ENCODE measurements around the gene CELSR1.

Gene CELSR1

GRCh38 chr22:46367707-46368191 is 169.7 kb downstream of the CELSR1 start:
- TF ChIP-seq CTCF (conservative IDR thresholded peaks at IDR 0.05; ENCODE audit: low read depth), result peak; percentile 92
- H3K27ac ChIP-seq, result peak overlapping the region; percentile 18
- peak; percentile 68 for DNase-seq (ENCODE audit: low spot score)
- ChIA-PET POLR2A (ENCODE audit: low non-redundant PET) (interaction anchor here (0.5 kb wide), 1 partner anchor 256 kb away, joined by 6 read pairs; no protein-coding TSS in a partner anchor), CTCF (interaction anchor here (0.6 to 2.0 kb wide), 16 partner anchors 10 to 1646 kb away, joined by 3 to 17 read pairs (median 4); partner anchors contain the start of gene CELSR1)

GRCh38 chr22:46366801-46367706 is 170.4 kb downstream of the CELSR1 start:
- CTCF ChIA-PET, result interaction anchor here (0.6 to 2.0 kb wide), 12 partner anchors 11 to 181 kb away, joined by 3 to 17 read pairs (median 4); partner anchors contain the start of gene CELSR1
- TF ChIP-seq CTCF (conservative IDR thresholded peaks at IDR 0.05; ENCODE audit: low read depth), result no peak
- POLR2A ChIA-PET (ENCODE audit: low non-redundant PET), result interaction anchor here (0.5 kb wide), 1 partner anchor 256 kb away, joined by 6 read pairs; no protein-coding TSS in a partner anchor
- H3K27ac ChIP-seq, result peak overlapping the region; percentile 18
- DNase-seq (ENCODE audit: low spot score), result no peak

GRCh38 chr22:46366327-46366731 is 171.1 kb downstream of the CELSR1 start:
- CTCF ChIA-PET, result interaction anchor here (2.0 kb wide), 1 partner anchor 10 kb away, joined by 10 read pairs; no protein-coding TSS in a partner anchor
- POLR2A ChIA-PET (ENCODE audit: low non-redundant PET), result no interaction called here
- no peak for DNase-seq (ENCODE audit: low spot score)
- TF ChIP-seq CTCF (conservative IDR thresholded peaks at IDR 0.05; ENCODE audit: low read depth), result no peak
- H3K27ac ChIP-seq, result no peak overlapping the region

GRCh38 chr22:46365166-46365624 is 172.2 kb downstream of the CELSR1 start:
- ChIA-PET POLR2A (ENCODE audit: low non-redundant PET) (no interaction called here), CTCF (no interaction called here)
- no peak overlapping the region for H3K27ac ChIP-seq
- no peak for TF ChIP-seq CTCF (conservative IDR thresholded peaks at IDR 0.05; ENCODE audit: low read depth)
- no peak for DNase-seq (ENCODE audit: low spot score)

- POLR2A ChIA-PET (ENCODE audit: low non-redundant PET), result no interaction called here
- CTCF ChIA-PET, result no interaction called here
- TF ChIP-seq CTCF (conservative IDR thresholded peaks at IDR 0.05; ENCODE audit: low read depth), result no peak
- no peak overlapping the region for H3K27ac ChIP-seq
- no peak for DNase-seq (ENCODE audit: low spot score)
These were observed 172.9 kb downstream of the CELSR1 start for GRCh38 chr22:46364341-46365165.
